Mesodermal cell (in vitro differentiated cells): Measurements from ENCODE around the gene NLRP5.
"Not testable (repeated sequence)": the region's sequence is repeated elsewhere in the genome, so short reads cannot be mapped to it uniquely, and the experiment has no call there.

Source experiments
- H3K27ac ChIP-seq: 2 replicates; pipeline ENCODE4 v1.7.0; 2013; ENCODE audit warnings: mild to moderate bottlenecking, low read depth, low read length, moderate library complexity; ENCODE audit not compliant: severe bottlenecking
- H3K36me3 ChIP-seq: 2 replicates; pipeline ENCODE4 v1.7.1; 2013; ENCODE audit warnings: mild to moderate bottlenecking, low read length, moderate library complexity; ENCODE audit not compliant: control insufficient read depth, insufficient read depth
- H3K4me1 ChIP-seq: one replicate; pipeline ENCODE4 v1.7.1; 2013; ENCODE audit warnings: mild to moderate bottlenecking, low read length; ENCODE audit not compliant: insufficient read depth, control insufficient read depth, poor library complexity, severe bottlenecking
- H3K4me3 ChIP-seq: 2 replicates; pipeline ENCODE4 v1.7.0; 2013; ENCODE audit warnings: low read length, control low read depth, mild to moderate bottlenecking; ENCODE audit not compliant: insufficient read depth, poor library complexity, severe bottlenecking; ENCODE audit errors: extremely low read depth
- H3K9me3 ChIP-seq: 2 replicates; pipeline ENCODE4 v1.7.1; 2013; ENCODE audit warnings: mild to moderate bottlenecking, low read length, moderate library complexity; ENCODE audit not compliant: control insufficient read depth
- WGBS, 2 experiments: methylation state at CpG; one replicate each; pipeline ENCODE4 v1.1.5; 2013; ENCODE audit warnings: missing lambda C conversion rate in 2 of 2; ENCODE audit not compliant: insufficient coverage in 2 of 2; 5-methylcytosine and 5-hydroxymethylcytosine counted together

The NLRP5 gene

DNA sequence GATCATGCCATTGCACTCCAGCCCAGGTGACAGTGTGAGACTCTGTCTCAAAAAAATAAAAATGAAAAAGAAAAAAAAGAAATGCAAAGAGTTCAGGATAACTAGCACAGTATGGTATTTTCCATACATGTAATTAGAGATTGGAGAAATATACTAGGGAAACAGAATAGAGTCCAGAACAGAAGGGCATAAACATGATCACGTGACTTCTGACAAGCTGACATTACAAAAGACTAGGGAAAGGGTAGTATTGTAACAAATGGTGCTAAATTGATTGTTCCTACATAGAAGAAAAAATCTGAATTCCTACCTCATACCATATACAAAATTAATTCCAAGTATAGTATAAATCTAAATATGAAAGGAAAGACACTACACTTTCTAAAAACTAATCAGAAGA lies 1.3 kb upstream of the NLRP5 start:
- peaks cover 62% of the 10 kb centered on the region for H3K9me3 ChIP-seq
- H3K27ac ChIP-seq = no peak overlapping the region
- no CpG with 5 or more reads among the region's 1 CpG for WGBS, 2 experiments
- no peaks in the 10 kb centered on the region for H3K4me1 ChIP-seq
- no peak overlapping the region for H3K4me3 ChIP-seq
- no peaks in the 10 kb centered on the region for H3K36me3 ChIP-seq

- Histone ChIP-seq H3K27ac (no peak overlapping the region), H3K4me3 (no peak overlapping the region), H3K4me1 (no peaks in the 10 kb centered on the region), H3K9me3 (peaks cover 40% of the 10 kb centered on the region), H3K36me3 (no peaks in the 10 kb centered on the region)
- 56 to 81% methylated on average over 3 to 4 of the region's 5 CpGs for WGBS, 2 experiments
Measured at GRCh38 chr19:55990831-55991230, 4.3 kb downstream of the NLRP5 start.

DNA sequence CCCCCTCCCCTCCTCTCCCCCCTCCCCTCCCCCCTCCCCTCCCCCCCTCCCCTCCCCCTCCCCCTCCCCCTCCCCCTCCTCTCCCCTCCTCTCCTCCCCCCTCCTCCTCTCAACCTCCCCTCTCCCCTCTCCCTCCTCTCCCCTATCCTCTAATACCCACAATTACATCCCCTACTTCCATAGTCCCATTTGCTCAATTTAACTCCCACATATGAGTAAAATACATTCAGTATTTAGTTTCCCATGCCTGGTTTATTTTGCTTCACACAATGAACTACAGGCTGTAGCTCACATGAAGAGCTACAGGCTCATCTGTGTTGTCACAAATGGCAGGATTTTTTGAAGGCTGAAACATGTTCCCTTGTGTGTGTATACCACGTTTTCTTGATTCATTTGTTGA lies 6.9 kb downstream of the NLRP5 start:
- WGBS, 2 experiments = 27% methylated on average over 1 of the region's 1 CpG; no CpG with 5 or more reads in 1 of the 2 experiments
- Histone ChIP-seq H3K4me3 (no peak overlapping the region), H3K36me3 (no peaks in the 10 kb centered on the region), H3K9me3 (peaks cover 35% of the 10 kb centered on the region), H3K27ac (no peak overlapping the region), H3K4me1 (no peaks in the 10 kb centered on the region)

DNA sequence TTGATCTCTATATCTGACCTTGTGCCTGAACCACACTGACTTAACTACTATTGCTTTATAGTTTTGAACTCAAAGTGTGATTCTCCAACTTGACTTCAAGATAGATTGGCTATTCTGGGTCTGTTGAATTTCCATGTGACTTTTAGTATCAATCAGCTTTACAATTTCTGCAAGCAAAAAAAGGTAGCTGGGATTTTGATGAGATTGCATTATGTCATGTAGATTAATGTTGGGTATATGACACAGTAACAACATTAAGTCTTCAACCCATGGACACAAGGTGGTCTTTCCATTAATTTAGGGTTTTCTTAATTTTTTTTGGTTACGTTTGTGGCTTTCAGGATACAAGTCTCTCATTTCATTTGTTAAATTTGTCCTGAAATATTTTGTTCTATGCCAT lies 28.2 kb downstream of the NLRP5 start:
- WGBS, 2 experiments = 70% methylated on average over 1 of the region's 1 CpG; no CpG with 5 or more reads in 1 of the 2 experiments
- no peaks in the 10 kb centered on the region for H3K4me1 ChIP-seq
- H3K9me3 ChIP-seq = peaks cover 49% of the 10 kb centered on the region
- no peak overlapping the region for H3K4me3 ChIP-seq
- no peaks in the 10 kb centered on the region for H3K36me3 ChIP-seq
- H3K27ac ChIP-seq = no peak overlapping the region

DNA sequence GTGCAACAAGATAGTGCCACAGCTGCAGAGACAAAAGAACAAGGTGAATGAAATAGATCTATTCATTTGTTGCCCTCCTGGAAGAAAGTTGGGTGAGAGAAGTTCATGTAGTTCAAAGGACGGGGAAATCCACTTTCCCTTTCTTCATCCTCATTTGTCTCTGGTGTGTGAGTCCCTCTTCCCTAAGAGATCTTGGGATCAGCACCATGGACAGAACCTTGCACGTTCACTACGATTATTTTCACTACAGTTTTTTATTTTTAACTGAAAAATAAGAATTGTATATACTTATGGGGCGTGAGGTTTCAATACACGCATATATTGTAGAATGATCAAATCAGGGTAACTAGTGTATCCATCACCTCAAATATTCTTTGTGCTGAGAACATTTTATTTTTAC lies 29.2 kb downstream of the NLRP5 start:
- Histone ChIP-seq H3K27ac (no peak overlapping the region), H3K36me3 (no peaks in the 10 kb centered on the region), H3K9me3 (peaks cover 43% of the 10 kb centered on the region), H3K4me1 (no peaks in the 10 kb centered on the region), H3K4me3 (no peak overlapping the region)
- WGBS, 2 experiments = 67% methylated on average over 1 of the region's 5 CpGs; no CpG with 5 or more reads in 1 of the 2 experiments

- no CpG with 5 or more reads among the region's 2 CpGs for whole genome bisulfite sequencing, 2 experiments
- not testable (repeated sequence) for H3K27ac ChIP-seq, H3K4me1 ChIP-seq, H3K4me3 ChIP-seq, H3K36me3 ChIP-seq
- peaks cover 49% of the 10 kb centered on the region for H3K9me3 ChIP-seq
Measured at GRCh38 chr19:56019325-56019724, 32.8 kb downstream of the NLRP5 start.

DNA sequence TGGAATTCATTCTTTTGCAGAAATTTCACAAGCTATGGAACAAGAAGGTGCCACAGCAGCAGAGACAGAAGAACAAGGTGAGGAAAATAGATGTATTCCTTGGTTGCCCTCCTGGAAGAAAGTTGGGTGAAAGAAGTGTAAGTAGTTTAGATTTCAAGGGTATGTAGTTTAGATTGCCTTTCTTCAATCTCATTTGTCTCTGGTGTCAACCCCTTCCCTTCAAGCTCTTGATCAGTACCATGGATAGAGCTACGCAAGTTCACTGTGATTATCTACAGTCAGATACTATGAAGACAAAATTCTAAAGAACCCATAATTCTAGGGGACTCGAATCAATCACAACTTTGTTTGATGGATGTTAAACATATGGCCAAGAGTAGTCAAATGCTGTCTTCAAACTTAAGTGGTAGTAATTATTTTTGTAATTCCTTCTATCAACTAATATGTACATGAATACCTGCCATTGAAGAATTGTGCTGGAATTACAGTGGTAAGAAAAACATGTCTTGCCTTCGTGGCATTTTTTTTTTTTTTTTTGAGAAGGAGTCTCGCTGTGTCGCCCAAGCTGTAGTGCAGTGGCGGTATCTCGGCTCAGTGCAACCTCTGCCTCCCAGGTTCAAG lies 33.9 kb downstream of the NLRP5 start:
- H3K4me1 ChIP-seq, H3K36me3 ChIP-seq, H3K27ac ChIP-seq, H3K4me3 ChIP-seq: not testable (repeated sequence)
- peaks cover 54% of the 10 kb centered on the region for H3K9me3 ChIP-seq
- WGBS, 2 experiments = 63 to 70% methylated on average over 3 to 5 of the region's 7 CpGs

- no peak overlapping the region for H3K27ac ChIP-seq
- 83 to 87% methylated on average over 15 of the region's 15 CpGs for WGBS, 2 experiments
- no peak overlapping the region for H3K4me3 ChIP-seq
- H3K9me3 ChIP-seq = peaks cover 50% of the 10 kb centered on the region
- H3K36me3 ChIP-seq = no peaks in the 10 kb centered on the region
- H3K4me1 ChIP-seq = no peaks in the 10 kb centered on the region
Measured at GRCh38 chr19:56026769-56027168, 40.2 kb downstream of the NLRP5 start.

DNA sequence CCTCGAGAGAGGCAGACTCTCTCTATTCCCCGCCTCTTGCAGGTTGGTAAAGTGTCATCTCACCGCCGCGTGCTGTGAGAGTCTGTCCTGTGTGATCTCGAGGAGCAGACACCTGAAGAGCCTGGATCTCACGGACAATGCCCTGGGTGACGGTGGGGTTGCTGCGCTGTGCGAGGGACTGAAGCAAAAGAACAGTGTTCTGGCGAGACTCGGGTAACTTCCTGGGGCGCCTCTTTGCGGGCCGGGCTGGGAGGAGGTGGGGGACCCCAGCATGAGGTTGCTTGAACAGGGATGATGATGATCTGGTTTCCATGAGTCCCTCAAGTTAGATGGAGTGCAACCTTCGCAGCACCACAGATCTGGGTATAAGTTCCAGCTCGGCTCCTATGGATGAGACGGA lies 67.0 kb downstream of the NLRP5 start:
- no peak overlapping the region for H3K27ac ChIP-seq
- H3K4me3 ChIP-seq = no peak overlapping the region
- WGBS, 2 experiments = 87 to 94% methylated on average over 18 of the region's 18 CpGs
- H3K9me3 ChIP-seq = peaks cover 43% of the 10 kb centered on the region
- H3K4me1 ChIP-seq = no peaks in the 10 kb centered on the region
- H3K36me3 ChIP-seq = no peaks in the 10 kb centered on the region

GRCh38 chr19:56066152-56067023 lies 79.8 kb downstream of the NLRP5 start:
- Histone ChIP-seq H3K4me3 (peak overlapping the region; percentile 23), H3K36me3 (no peaks in the 10 kb centered on the region), H3K4me1 (no peaks in the 10 kb centered on the region), H3K27ac (no peak overlapping the region), H3K9me3 (no peaks in the 10 kb centered on the region)
- 5 to 9% methylated on average over 28 to 30 of the region's 39 CpGs for WGBS, 2 experiments

- 83 to 100% methylated on average over 1 of the region's 3 CpGs for WGBS, 2 experiments
- Histone ChIP-seq H3K36me3 (no peaks in the 10 kb centered on the region), H3K27ac (no peak overlapping the region), H3K4me3 (no peak overlapping the region), H3K4me1 (no peaks in the 10 kb centered on the region), H3K9me3 (no peaks in the 10 kb centered on the region)
Measured at GRCh38 chr19:56069642-56070041, 83.1 kb downstream of the NLRP5 start.
